ENCODE results near the gene CPZ.

The CPZ gene

GRCh38 chr4:8592366-8593263 is at the start of gene CPZ:
TSS of gene CPZ (plus strand) at chr4:8592765. CDS start at chr4:8592834, 69 bp downstream.
- DNase-seq (ENCODE audit: low read depth in 1 of 2, low spot score in 1 of 2) = peak in 1 of 2 experiments; percentile 10
- TF ChIP-seq JUND (IDR thresholded peaks at IDR 0.05; ENCODE audit: low read depth) = no peak
- in situ Hi-C loops (cut with HindIII; ENCODE audit: low pct_unique_long_range_greater_than_20kb, low sequenced_read_pairs) = no loop called here

- in situ Hi-C loops (cut with HindIII; ENCODE audit: low pct_unique_long_range_greater_than_20kb, low sequenced_read_pairs) = no loop called here
- DNase-seq (ENCODE audit: low read depth in 1 of 2, low spot score in 1 of 2) = no peak
- TF ChIP-seq JUND (IDR thresholded peaks at IDR 0.05; ENCODE audit: low read depth) = no peak
Measured at GRCh38 chr4:8542776-8543525, 49.6 kb upstream of the CPZ start.

GRCh38 chr4:8543623-8544022 is 48.9 kb upstream of the CPZ start:
- in situ Hi-C loops (cut with HindIII; ENCODE audit: low pct_unique_long_range_greater_than_20kb, low sequenced_read_pairs) = no loop called here
- TF ChIP-seq JUND (IDR thresholded peaks at IDR 0.05; ENCODE audit: low read depth) = no peak
- no peak for DNase-seq (ENCODE audit: low read depth in 1 of 2, low spot score in 1 of 2)

GRCh38 chr4:8544282-8544681 is 48.3 kb upstream of the CPZ start:
- TF ChIP-seq JUND (IDR thresholded peaks at IDR 0.05; ENCODE audit: low read depth) = no peak
- in situ Hi-C loops (cut with HindIII; ENCODE audit: low pct_unique_long_range_greater_than_20kb, low sequenced_read_pairs) = no loop called here

GRCh38 chr4:8544741-8545438 is 47.7 kb upstream of the CPZ start:
- in situ Hi-C loops (cut with HindIII; ENCODE audit: low pct_unique_long_range_greater_than_20kb, low sequenced_read_pairs) = no loop called here
- DNase-seq (ENCODE audit: low read depth in 1 of 2, low spot score in 1 of 2) = no peak
- TF ChIP-seq JUND (IDR thresholded peaks at IDR 0.05; ENCODE audit: low read depth) = no peak

More at GRCh38 chr4:8544282-8544681, 48.3 kb upstream of the CPZ start:
- DNase-seq (ENCODE audit: low read depth in 1 of 2, low spot score in 1 of 2) = no peak

- TF ChIP-seq JUND (IDR thresholded peaks at IDR 0.05; ENCODE audit: low read depth) = no peak
- in situ Hi-C loops (cut with HindIII; ENCODE audit: low pct_unique_long_range_greater_than_20kb, low sequenced_read_pairs) = no loop called here
Measured at GRCh38 chr4:8545439-8545765, 47.2 kb upstream of the CPZ start.

GRCh38 chr4:8546766-8547107 is 45.8 kb upstream of the CPZ start:
- in situ Hi-C loops (cut with HindIII; ENCODE audit: low pct_unique_long_range_greater_than_20kb, low sequenced_read_pairs) = no loop called here
- TF ChIP-seq JUND (IDR thresholded peaks at IDR 0.05; ENCODE audit: low read depth) = no peak
- no peak for DNase-seq (ENCODE audit: low read depth in 1 of 2, low spot score in 1 of 2)

More at GRCh38 chr4:8545439-8545765, 47.2 kb upstream of the CPZ start:
- no peak for DNase-seq (ENCODE audit: low read depth in 1 of 2, low spot score in 1 of 2)

- in situ Hi-C loops (cut with HindIII; ENCODE audit: low pct_unique_long_range_greater_than_20kb, low sequenced_read_pairs) = no loop called here
- DNase-seq (ENCODE audit: low read depth in 1 of 2, low spot score in 1 of 2) = peak in 1 of 2 experiments; percentile 64
- TF ChIP-seq JUND (IDR thresholded peaks at IDR 0.05; ENCODE audit: low read depth) = no peak
Measured at GRCh38 chr4:8547108-8547911, 45.3 kb upstream of the CPZ start.

- in situ Hi-C loops (cut with HindIII; ENCODE audit: low pct_unique_long_range_greater_than_20kb, low sequenced_read_pairs) = no loop called here
- no peak for DNase-seq (ENCODE audit: low read depth in 1 of 2, low spot score in 1 of 2)
- TF ChIP-seq JUND (IDR thresholded peaks at IDR 0.05; ENCODE audit: low read depth) = no peak
Measured at GRCh38 chr4:8547912-8548730, 44.4 kb upstream of the CPZ start.

- no peak for DNase-seq (ENCODE audit: low read depth in 1 of 2, low spot score in 1 of 2)
- no peak for TF ChIP-seq JUND (IDR thresholded peaks at IDR 0.05; ENCODE audit: low read depth)
- in situ Hi-C loops (cut with HindIII; ENCODE audit: low pct_unique_long_range_greater_than_20kb, low sequenced_read_pairs) = no loop called here
Measured at GRCh38 chr4:8548731-8549351, 43.7 kb upstream of the CPZ start.

GRCh38 chr4:8549352-8549931 is 43.1 kb upstream of the CPZ start:
- TF ChIP-seq JUND (IDR thresholded peaks at IDR 0.05; ENCODE audit: low read depth) = no peak

More at GRCh38 chr4:8549352-8549931, 43.1 kb upstream of the CPZ start:
- in situ Hi-C loops (cut with HindIII; ENCODE audit: low pct_unique_long_range_greater_than_20kb, low sequenced_read_pairs) = no loop called here
- no peak for DNase-seq (ENCODE audit: low read depth in 1 of 2, low spot score in 1 of 2)
